ENCODE measurements around the gene TCEAL7. TPM values are rescaled to one million over a fixed set of nuclear protein-coding genes. Genes with fewer than 3 reads are reported as not detected.

TCEAL7 gene
- total RNA-seq, 1 donor from 2014 or later = 34.3 TPM

GRCh38 chrX:103330681-103331288 is 746 bp downstream of the TCEAL7 start:
- peak overlapping the region; percentile 5 for H3K27ac ChIP-seq
- no peak overlapping the region for H3K9ac ChIP-seq

DNA sequence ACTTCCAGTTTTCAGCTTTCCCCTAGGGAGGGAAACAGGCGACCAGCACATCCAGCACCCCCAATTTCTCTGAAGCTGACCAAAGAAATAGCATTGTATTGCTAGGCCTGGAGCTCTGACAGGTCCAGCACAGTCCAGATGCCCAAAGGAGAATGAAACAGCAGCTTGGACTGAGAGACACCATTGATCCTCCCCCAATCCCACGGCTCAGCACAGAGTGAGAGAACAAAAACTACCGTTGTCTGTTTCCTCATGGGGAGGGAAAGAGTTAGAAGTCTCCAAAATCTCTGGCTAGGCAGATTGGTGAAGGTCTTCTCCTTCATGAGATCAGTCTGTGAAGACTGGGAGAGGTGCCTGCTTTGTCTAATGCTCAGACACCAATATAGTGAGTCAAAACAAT is 8.6 kb downstream of the TCEAL7 start:
- H4K20me1 ChIP-seq (ENCODE audit: low read depth) = no peaks in the 10 kb centered on the region
- TF ChIP-seq EZH2 (IDR thresholded peaks at IDR 0.05) = no peak
- no peak for TF ChIP-seq EZH2phosphoT487 (IDR thresholded peaks at IDR 0.05)
- TF ChIP-seq, protein P1, sequence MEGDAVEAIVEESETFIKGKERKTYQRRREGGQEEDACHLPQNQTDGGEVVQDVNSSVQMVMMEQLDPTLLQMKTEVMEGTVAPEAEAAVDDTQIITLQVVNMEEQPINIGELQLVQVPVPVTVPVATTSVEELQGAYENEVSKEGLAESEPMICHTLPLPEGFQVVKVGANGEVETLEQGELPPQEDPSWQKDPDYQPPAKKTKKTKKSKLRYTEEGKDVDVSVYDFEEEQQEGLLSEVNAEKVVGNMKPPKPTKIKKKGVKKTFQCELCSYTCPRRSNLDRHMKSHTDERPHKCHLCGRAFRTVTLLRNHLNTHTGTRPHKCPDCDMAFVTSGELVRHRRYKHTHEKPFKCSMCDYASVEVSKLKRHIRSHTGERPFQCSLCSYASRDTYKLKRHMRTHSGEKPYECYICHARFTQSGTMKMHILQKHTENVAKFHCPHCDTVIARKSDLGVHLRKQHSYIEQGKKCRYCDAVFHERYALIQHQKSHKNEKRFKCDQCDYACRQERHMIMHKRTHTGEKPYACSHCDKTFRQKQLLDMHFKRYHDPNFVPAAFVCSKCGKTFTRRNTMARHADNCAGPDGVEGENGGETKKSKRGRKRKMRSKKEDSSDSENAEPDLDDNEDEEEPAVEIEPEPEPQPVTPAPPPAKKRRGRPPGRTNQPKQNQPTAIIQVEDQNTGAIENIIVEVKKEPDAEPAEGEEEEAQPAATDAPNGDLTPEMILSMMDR (IDR thresholded peaks at IDR 0.05) = no peak
- peaks cover 2% of the 10 kb centered on the region for H3K27me3 Mint-ChIP-seq (ENCODE audit: insufficient read depth, low read depth)

More at GRCh38 chrX:103330681-103331288, 746 bp downstream of the TCEAL7 start:
- H3K27me3 Mint-ChIP-seq (ENCODE audit: insufficient read depth, low read depth) = peaks cover 2% of the 10 kb centered on the region
- peaks cover 9% of the 10 kb centered on the region for H3F3A ChIP-seq (ENCODE audit: low read depth)
- peak; percentile 69 for DNase-seq (ENCODE audit: low spot score)
- H2AFZ ChIP-seq (replicated peaks) = peak overlapping the region; percentile 45
- peak overlapping the region; percentile 47 for H3K27ac Mint-ChIP-seq
- peaks cover 32% of the 10 kb centered on the region for H3K4me1 Mint-ChIP-seq
- H3K9me3 Mint-ChIP-seq = no peaks in the 10 kb centered on the region
- H3K36me3 Mint-ChIP-seq = no peaks in the 10 kb centered on the region
- H3K4me3 ChIP-seq = peak overlapping the region; percentile 42
- TF ChIP-seq, protein P1 (IDR thresholded peaks at IDR 0.05) = no peak
- TF ChIP-seq EZH2 (IDR thresholded peaks at IDR 0.05) (no peak), EZH2phosphoT487 (IDR thresholded peaks at IDR 0.05) (no peak)
- H3K79me2 ChIP-seq (ENCODE audit: low read depth) = no peaks in the 10 kb centered on the region
- no peaks in the 10 kb centered on the region for H3K9me3 ChIP-seq (ENCODE audit: low read depth)
- peak overlapping the region; percentile 85 for H3K4me3 Mint-ChIP-seq
- no peaks in the 10 kb centered on the region for H3K27me3 ChIP-seq
- no peaks in the 10 kb centered on the region for H4K20me1 ChIP-seq (ENCODE audit: low read depth)
- H3K36me3 ChIP-seq = no peaks in the 10 kb centered on the region
- peaks cover 6% of the 10 kb centered on the region for H3K4me1 ChIP-seq
- H3K4me2 ChIP-seq = peak overlapping the region; percentile 69

GRCh38 chrX:103343105-103343504 is 13.1 kb downstream of the TCEAL7 start:
- Histone ChIP-seq H3K4me1 (no peaks in the 10 kb centered on the region), H3F3A (ENCODE audit: low read depth) (no peaks in the 10 kb centered on the region), H3K4me3 (no peak overlapping the region), H2AFZ (replicated peaks) (peak overlapping the region; percentile 50), H3K79me2 (ENCODE audit: low read depth) (no peaks in the 10 kb centered on the region), H3K9me3 (ENCODE audit: low read depth) (peaks cover 3% of the 10 kb centered on the region), H3K4me2 (no peak overlapping the region), H3K36me3 (no peaks in the 10 kb centered on the region), H3K9ac (no peak overlapping the region), H3K27ac (no peak overlapping the region), H3K27me3 (peaks cover 7% of the 10 kb centered on the region), H4K20me1 (ENCODE audit: low read depth) (no peaks in the 10 kb centered on the region)
- Mint-ChIP-seq H3K9me3 (no peaks in the 10 kb centered on the region), H3K36me3 (no peaks in the 10 kb centered on the region), H3K27me3 (ENCODE audit: insufficient read depth, low read depth) (peaks cover 2% of the 10 kb centered on the region), H3K27ac (no peak overlapping the region), H3K4me3 (no peak overlapping the region), H3K4me1 (peaks cover 4% of the 10 kb centered on the region)
- peak; percentile 24 for DNase-seq (ENCODE audit: low spot score)
- TF ChIP-seq EZH2phosphoT487 (IDR thresholded peaks at IDR 0.05) = no peak
- TF ChIP-seq, protein P1 (IDR thresholded peaks at IDR 0.05) = peak; percentile 64

More for the DNA sequence above, 8.6 kb downstream of the TCEAL7 start:
- Histone ChIP-seq H3K9me3 (ENCODE audit: low read depth) (peaks cover 6% of the 10 kb centered on the region), H3K9ac (no peak overlapping the region), H3K79me2 (ENCODE audit: low read depth) (no peaks in the 10 kb centered on the region), H3K27ac (no peak overlapping the region), H3K36me3 (no peaks in the 10 kb centered on the region), H3K4me1 (no peaks in the 10 kb centered on the region), H3K4me3 (no peak overlapping the region), H3F3A (ENCODE audit: low read depth) (no peaks in the 10 kb centered on the region), H2AFZ (replicated peaks) (peak overlapping the region; percentile 69), H3K4me2 (no peak overlapping the region), H3K27me3 (no peaks in the 10 kb centered on the region)
- Mint-ChIP-seq H3K27ac (no peak overlapping the region), H3K4me1 (no peaks in the 10 kb centered on the region), H3K4me3 (no peak overlapping the region), H3K9me3 (no peaks in the 10 kb centered on the region), H3K36me3 (no peaks in the 10 kb centered on the region)
- DNase-seq (ENCODE audit: low spot score) = no peak
